Endothelial cell of coronary artery (primary cell): ENCODE results near the gene SASS6. TPM values are rescaled to one million over a fixed set of nuclear protein-coding genes. Genes with fewer than 3 reads are reported as not detected.

Experiments used
- total RNA-seq: library from RNA; depleted of rRNA; stranded (reverse); fragments of >200 nt; gene quantifications from 2 replicates; pipeline ENCODE4 v1.2.3, GENCODE V29; 2014

The SASS6 gene, protein sequence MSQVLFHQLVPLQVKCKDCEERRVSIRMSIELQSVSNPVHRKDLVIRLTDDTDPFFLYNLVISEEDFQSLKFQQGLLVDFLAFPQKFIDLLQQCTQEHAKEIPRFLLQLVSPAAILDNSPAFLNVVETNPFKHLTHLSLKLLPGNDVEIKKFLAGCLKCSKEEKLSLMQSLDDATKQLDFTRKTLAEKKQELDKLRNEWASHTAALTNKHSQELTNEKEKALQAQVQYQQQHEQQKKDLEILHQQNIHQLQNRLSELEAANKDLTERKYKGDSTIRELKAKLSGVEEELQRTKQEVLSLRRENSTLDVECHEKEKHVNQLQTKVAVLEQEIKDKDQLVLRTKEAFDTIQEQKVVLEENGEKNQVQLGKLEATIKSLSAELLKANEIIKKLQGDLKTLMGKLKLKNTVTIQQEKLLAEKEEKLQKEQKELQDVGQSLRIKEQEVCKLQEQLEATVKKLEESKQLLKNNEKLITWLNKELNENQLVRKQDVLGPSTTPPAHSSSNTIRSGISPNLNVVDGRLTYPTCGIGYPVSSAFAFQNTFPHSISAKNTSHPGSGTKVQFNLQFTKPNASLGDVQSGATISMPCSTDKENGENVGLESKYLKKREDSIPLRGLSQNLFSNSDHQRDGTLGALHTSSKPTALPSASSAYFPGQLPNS
- total RNA-seq, result 2.3 and 3.0 TPM in 2 replicates

DNA sequence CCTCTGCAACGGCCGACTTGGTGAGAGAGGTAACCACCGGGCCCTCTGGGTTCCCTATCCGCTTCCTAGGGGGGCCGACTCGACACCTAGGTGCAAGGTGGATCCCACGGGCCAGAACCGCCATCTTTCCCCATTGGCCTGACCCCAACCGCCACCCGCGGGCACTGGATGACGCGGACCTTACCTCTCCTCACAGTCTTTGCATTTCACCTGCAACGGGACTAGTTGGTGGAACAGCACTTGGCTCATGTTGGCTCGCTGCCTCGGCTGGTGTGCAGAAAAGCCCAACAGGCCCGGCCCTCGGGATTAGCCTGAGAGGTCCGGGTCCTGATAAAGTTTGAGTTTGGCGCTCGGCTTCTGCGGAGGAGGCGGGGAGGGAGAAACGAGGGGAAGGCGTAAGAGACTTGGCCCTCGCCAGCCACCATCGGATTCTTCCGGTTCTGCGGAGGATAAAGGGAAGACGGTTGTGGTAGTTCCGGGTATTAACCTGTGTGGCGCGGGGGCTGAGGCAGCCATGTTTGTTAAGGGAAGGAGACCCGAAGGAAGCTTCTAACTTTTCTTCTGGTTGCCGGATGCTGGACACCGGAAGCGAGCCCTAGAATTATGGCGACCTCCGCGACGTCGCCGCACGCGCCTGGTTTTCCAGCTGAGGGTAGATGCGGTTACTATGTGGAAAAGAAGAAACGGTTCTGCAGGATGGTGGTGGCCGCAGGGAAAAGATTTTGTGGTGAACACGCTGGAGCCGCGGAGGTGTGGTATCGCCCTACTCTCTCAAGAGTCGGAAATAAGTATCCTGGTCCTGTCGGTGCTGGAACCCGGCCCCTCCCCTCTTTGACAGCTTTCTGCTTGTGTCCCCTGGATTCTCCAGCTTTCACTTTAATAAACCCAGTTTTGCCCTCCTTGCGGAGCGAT lies at the start of gene SASS6, which contains the start of gene TRMT13:
Gene SASS6, minus strand, starts transcription at position 365 of the 912 bp plus-strand sequence. Its CDS starts 116 bp downstream, at position 249.
Gene TRMT13, plus strand, starts transcription at position 598 of the 912 bp plus-strand sequence. Its CDS starts 6 bp downstream, at position 604.

DNA sequence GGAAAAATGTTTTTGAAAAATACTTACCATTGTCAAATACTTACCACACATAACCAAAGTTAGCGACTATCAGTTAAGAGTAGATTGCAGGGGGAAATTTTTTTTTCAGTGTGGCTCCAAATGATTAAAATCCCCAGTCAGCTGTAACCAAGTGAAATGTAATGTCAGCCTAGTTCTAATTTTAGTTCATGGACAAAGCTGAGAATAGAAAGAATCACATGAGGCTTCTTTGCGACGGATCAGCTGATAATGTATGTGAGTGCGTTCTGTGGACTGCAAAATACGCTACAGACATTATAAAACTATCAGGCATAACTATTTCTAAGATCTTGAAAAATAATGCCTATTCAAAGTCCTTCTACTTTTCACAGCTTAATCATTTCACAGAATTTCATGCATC lies 45.4 kb upstream of the SASS6 start, which contains the start of gene LRRC39:
Gene LRRC39, minus strand, starts transcription at position 166 of the 400 bp plus-strand sequence. CDS start 9,740 bp downstream, outside the sequence.

Other genes with a start within 250 kb of the SASS6 start
- 16.5 and 23.2 TPM in 2 replicates for gene SLC35A3, start 162.9 kb downstream of the SASS6 start, total RNA-seq
- 9.4 and 12.5 TPM in 2 replicates for gene TRMT13, start 233 bp upstream of the SASS6 start, total RNA-seq
- gene LRRC39, start 45.3 kb upstream of the SASS6 start, total RNA-seq, result 0.09 TPM in 2 replicates
- gene DBT, start 116.9 kb upstream of the SASS6 start, total RNA-seq, result 4.1 and 6.6 TPM in 2 replicates
- 38.0 and 43.2 TPM in 2 replicates for gene RTCA, start 133.3 kb upstream of the SASS6 start, total RNA-seq
- gene CDC14A, start 219.6 kb upstream of the SASS6 start, total RNA-seq, result 6.5 and 10.6 TPM in 2 replicates